GM12892 (cell line): ENCODE results near the gene HOXA4.

Experiments
- DNase-seq: peaks from one replicate; pipeline ENCODE4 v3.0.0; 2011; ENCODE audit not compliant: insufficient read length
- FAIRE-seq: peaks from 2 replicates; lab custom pipeline; 2011; peaks lifted over from hg19 to GRCh38; lab: Jason Lieb, UNC
- POLR2A ChIP-seq: IDR thresholded peaks from 2 replicates; pipeline ENCODE4 v1.6.1; 2011; ENCODE audit warnings: low read depth, low read length, control low read depth
- POLR2AphosphoS5 ChIP-seq: IDR thresholded peaks from 2 replicates; pipeline ENCODE4 v1.6.1; 2011; ENCODE audit warnings: low read depth, low read length, control low read depth
- TAF1 ChIP-seq: IDR thresholded peaks from 2 replicates; pipeline ENCODE4 v1.6.1; 2011; ENCODE audit warnings: low read depth, mild to moderate bottlenecking, control low read depth, low read length, borderline replicate concordance

Gene HOXA4

DNA sequence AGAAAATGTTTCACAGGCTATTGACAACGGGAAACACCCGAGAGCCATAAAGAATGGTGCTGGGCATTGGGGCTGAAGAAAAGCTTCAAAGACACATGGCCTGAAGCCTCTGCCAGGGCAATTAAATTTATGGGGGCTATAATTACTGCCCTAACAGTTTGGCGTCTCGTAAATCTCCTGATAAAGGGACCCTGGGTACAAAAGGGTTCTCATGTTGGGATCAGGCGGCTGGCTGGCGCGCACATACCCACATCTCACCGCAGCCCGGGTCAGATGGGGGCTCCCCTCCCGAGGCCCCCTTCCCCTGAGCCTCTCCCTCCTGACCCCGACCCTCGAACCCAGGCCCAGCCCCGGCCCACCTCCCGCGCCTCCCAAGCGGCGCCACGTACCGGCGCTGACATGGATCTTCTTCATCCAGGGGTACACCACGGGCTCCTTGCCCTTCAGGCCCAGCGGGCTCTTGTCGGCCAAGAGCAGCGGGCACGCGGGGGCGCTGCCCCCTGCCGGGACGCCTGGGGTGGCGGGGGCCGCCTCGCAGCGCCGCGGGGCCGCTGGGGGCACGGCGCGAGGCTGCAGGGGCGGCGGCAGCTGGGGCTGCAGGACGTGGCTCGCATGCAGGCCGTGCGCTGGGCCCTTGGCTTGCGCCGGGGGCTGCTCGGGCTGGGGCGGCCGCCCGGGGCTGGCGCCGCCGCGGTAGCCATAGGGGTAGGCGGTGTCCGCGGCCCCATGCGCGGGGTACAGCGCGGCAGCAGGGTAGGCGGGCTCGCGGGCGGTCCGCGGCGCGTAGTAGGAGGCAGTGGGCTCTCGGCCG, 623 bp downstream of the HOXA4 start:
- no peak for TF ChIP-seq TAF1
- DNase-seq (no peak), FAIRE-seq (no peak)

DNA sequence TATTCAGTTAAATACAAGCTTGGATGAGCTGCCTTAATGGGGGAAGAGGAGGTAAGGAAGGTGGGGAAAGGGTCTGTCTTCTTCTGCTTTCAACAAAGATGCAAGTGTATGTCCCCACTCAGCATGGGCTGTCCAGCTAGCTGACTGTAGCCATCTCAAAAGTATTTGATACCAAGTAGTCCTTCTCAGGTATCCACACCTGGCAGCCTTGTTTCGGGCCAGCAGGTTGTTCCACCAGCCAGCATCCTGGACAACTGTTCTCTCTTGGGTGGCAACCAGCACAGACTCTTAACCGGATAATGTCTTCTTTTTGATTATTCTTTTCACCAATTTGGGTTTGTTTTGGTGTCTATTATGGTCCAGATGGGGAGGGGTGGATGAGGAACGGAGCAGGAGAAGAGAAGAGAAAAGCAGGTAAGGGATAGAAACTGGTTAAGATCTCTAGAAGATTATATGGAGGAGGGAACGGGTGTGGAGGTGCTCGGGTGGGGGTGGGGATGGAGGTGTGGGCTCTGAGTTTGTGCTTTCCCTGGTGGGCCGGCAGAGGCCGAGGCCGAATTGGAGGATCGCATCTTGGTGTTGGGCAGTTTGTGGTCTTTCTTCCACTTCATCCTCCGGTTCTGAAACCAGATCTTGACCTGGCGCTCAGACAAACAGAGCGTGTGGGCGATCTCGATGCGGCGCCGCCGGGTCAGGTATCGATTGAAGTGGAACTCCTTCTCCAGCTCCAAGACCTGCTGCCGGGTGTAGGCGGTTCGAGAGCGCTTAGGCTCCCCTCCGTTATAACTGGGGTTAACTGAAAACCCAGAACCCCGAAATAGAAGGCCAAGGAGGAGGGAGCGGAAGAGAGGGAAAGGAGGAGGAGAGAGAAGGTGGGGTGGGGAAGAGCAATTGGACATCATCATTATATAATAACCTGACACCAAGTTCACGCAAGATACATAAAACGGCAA, 1.5 kb downstream of the HOXA4 start:
- no peak for FAIRE-seq
- DNase-seq: no peak
- TF ChIP-seq POLR2A: no peak
- no peak for TF ChIP-seq TAF1
- no peak for TF ChIP-seq POLR2AphosphoS5

DNA sequence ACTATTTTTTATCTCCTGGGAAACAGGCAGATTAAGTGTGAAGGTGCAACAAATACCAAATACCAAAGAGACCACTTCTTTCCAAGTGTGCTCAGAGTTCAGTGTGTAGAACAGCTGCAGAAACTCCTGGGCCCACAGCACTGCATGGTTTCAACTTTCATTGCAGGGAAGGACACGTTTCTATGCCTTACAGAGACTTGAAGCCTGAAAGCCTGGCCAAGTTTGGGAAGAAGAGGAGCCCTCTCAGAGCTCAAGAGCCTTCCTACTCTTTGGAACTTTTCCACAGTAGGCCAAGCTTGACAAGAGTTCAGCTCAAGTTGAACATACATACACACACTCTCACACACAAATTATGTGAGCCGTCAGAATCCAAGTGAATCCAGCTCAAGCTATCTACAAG, 2.5 kb downstream of the HOXA4 start:
- no peak for FAIRE-seq
- no peak for DNase-seq
- TF ChIP-seq TAF1 (no peak), POLR2A (no peak), POLR2AphosphoS5 (no peak)

- DNase-seq (no peak), FAIRE-seq (no peak)
- no peak for TF ChIP-seq TAF1
Measured at GRCh38 chr7:27126596-27127327, 3.8 kb downstream of the HOXA4 start.

DNA sequence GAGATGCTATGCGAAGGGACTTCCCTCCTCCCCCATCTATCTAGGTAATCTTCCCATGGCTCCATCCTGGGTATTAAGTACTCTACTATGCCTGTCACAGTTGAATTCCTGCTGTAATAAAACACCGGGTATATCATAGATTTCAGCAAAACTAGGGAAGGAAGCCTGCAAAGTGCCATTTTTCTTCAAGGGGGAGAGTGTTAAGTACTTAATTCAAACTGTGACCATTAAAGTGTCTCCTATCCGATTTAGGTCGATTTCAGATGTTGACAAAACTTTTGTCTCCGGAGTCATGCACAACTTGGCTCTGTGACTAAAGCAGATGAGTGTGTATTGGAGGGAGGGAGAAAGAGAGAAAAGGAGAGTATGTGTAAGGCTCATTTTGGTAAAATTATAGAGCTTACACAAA, 4.6 kb downstream of the HOXA4 start:
- DNase-seq (no peak), FAIRE-seq (no peak)
- TF ChIP-seq TAF1 (no peak), POLR2AphosphoS5 (no peak), POLR2A (no peak)

- no peak for FAIRE-seq
- no peak for TF ChIP-seq POLR2A
- no peak for TF ChIP-seq POLR2AphosphoS5
- no peak for TF ChIP-seq TAF1
- no peak for DNase-seq
Measured at GRCh38 chr7:27124902-27125689, 5.5 kb downstream of the HOXA4 start.

DNA sequence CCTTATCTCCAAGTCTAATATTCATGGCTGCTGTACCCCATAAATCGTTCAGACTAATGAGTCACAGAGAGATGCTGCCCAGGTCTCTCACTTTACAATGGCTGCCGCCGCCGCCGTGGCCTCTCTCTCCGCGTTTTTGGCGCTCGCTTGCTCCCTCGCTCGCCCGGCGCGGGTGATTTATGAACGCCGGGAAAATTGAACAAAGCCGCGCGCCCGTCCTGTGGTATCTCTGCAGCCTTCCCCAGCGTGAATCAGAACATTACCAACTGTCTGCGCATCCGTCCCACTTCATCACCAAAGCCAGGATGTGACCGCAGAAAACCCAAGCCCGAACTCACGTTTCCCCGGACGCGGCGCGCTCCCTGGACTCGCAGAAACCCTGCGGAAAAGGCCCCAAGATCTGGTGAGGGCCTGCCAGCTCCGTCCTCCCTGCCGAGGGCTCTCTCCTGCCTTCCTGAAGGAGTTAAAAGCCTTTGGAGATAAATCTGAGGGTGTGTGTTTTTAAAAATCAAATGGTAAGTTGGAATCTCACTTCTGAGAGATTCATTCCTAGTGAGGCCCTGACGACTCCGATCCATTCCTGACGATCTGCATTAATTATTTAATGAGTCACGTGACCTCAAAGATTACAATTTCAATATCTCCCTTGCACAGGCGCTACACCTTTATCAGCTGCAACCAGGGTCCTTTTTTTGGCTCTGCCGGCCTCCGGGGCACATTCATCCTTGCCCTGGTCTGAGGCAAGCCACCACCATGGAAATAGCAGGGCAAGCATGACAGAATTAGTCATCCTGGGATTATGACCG, 6.3 kb downstream of the HOXA4 start:
- DNase-seq (no peak), FAIRE-seq (no peak)
- no peak for TF ChIP-seq POLR2A
- no peak for TF ChIP-seq POLR2AphosphoS5
- no peak for TF ChIP-seq TAF1

DNA sequence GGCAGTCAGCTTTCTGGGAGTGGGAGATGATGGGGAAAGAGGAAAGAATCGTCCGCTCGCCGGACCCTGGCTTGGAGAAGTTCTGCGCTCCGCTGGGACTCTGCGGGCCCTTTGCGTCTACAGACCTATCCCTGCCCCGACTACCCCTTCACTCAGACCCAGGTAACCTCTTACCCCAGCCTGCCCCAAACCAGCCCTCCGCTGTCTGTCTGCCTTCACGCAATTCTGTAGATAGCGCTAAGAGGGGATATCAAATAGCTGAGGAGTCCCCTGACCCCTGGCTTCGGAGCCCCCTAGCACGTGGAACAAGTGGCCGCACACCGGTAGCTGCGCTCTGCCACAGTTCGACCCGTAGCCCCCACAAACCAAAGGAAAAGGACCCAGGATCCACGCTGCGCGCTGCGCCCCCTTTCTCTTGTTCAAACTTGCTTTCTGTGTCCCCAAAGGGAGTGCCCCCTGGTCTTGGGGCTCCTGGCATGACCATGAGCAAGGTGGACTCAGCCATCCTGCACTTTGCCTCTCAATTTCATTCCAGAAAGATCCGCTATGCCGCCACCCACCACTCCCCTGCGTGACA, 7.0 kb downstream of the HOXA4 start:
- DNase-seq: no peak
- no peak for FAIRE-seq
- no peak for TF ChIP-seq TAF1
- TF ChIP-seq POLR2A: no peak
- no peak for TF ChIP-seq POLR2AphosphoS5

- FAIRE-seq: no peak
- no peak for TF ChIP-seq TAF1
- no peak for TF ChIP-seq POLR2A
- no peak for TF ChIP-seq POLR2AphosphoS5
- DNase-seq: no peak
Measured at GRCh38 chr7:27123007-27123476, 7.5 kb downstream of the HOXA4 start.

DNA sequence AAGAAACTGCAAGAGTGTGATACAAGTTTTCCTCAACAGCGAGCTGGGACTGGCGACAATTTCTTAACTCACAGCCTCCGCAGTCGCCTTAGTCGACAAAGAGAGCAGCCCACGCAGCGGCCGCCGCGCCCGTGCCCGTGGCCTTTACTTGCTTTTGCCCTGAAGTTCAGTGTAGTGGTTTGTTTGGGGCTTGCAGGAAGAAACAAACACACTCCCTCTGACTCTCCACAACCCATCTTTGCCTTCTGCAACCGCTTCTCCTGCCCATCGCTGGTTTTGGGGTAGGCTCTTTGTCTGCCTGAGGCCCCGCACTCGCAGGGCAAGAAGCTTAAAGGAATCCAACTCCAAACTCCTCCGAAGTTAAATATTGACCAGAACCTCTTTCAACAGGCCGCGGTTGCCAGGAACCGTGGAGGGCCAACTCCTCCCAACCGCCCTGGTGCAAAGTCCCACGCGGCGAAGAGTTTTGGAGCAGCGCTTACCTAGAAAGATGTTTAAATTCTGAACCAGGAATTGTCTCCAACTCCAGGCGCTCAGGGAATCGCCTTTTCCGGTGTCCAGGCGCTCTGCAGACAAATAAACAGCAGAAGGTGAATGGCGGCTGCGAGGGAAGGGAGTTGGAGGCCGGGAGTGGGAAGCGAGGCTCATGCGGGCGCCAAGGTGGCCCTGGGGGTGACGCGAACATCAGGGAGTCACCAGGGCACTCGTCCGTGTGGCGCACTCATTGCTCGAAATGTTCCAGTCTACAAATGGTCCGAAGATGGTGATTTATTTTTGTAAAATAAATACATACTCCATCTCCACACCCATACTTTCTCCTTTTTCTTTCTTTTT, 8.3 kb downstream of the HOXA4 start:
- no peak for FAIRE-seq
- TF ChIP-seq POLR2AphosphoS5 (no peak), TAF1 (no peak), POLR2A (no peak)
- DNase-seq: no peak
